SIG-M5 treated with dmso at 0.1 percent for 504 hours (cell line): Measurements from ENCODE around the gene RTL5.

Source experiments
- DNase-seq: peaks from one replicate; lab custom pipeline; 2025; ENCODE audit not compliant: unreplicated experiment; lab: John Stamatoyannopoulos, UW

The RTL5 gene

DNA sequence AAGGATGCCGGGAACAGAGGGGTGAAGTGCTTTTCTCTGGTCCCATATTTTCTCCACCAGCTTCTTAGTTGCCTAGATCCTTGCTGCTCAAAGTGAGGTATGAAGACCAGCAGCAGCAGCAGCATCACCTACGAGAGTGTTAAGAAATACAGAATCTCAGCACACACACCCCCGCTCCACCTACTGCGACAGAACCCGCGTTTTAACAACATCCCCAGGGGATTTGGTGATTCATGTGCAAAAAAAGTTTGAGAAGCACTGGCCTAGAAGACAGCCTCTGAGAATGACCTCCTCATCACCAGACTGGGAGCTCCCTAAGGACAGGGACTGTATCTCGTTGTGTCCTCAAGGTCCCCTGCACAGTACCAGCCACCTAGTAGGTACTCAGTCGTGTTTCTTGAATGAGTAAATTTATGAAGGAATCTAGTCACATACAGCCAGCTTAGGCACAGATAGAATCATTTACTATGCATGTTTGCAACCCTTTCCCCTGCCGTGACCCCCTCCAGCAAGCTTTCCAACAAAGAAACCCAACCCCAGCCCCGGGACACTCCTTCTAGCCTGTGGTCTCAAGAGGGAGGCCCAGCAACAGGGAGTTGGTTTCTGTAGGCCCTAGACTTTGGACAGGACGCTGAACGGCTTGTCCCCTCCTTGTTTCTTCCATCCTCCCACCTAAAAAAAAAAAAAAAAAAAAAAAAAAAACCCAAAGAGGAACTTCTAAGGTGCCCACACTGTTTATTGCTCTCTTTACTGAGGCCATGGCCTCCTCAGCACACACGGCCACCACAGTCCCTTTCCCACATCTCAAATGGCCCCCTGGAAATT is 21.5 kb downstream of the RTL5 start:
- DNase-seq: no peak

DNA sequence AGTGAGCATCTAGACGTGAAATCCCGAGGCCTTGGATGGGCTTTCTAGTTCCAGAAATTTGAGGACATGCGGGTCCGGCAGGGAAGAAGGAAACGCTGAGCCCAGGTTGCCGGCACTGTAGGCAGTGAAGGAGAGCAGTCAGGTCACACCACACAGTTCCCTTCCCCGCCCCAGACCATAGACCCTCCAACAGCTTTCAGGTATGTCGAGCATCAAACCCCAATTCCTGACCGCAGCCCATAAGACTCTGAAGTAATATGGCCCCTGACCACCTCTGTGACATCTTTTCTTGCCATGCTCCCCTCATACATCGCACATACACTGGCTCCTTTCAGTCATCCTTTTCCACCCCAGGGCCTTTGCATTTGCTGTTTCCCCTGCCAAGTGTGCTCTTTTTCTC is 23.0 kb downstream of the RTL5 start:
- DNase-seq: no peak

DNA sequence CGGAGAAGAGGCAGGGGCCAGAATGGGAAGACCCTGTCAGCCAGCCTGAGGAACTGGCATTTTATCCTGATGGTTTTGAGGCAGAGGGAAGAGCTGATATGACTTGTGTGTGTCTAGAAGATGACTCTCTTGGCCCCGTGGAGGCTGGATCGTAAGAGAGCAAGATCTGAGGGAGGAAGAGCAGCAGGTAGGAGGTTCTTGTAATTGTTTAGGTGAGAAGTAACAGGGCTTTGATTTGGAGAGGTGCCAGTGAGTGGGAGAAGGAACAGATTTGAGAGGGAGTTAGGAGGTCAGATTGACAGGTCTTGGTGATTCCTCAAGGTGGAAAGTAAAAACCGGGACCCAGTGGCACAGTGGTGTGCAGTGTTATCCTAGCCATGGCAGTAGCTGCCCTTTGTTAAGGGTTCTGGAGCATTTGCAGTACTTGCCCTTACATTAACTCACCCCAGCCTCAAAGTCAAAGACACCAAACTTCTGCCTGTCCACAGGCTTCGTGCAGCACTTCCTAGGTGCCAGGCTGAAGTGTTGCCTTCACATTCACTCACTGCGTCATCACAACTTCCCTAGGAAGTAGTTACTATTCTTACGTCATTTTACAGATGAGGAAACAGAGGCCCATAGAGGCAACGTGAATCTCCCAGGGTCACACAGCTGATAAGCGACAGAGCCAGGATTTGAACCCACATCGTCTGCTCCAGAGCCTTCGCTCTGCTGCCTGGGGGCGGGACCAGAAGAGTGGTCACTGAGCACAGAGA is 23.7 kb downstream of the RTL5 start:
- DNase-seq: peak; percentile 11

DNA sequence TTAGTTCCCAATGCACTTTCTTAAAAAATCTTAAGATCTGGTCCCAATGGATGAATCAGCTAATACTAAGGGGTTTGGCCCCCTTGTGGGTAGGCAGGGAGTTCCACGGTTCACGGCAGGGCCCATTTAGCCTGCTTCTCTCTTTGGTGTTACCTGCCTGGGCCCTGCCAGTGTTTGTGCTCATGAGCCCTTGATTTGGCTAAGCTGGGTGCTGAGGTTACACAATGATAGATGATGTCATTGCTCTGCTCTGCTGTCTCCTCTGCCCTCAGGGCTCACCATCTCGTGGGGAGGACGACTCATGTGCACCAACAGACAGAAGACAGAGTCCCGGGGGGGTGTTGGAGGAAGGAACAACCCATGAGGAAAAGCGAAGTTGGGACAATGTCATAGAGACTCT is 24.4 kb downstream of the RTL5 start:
- no peak for DNase-seq

DNA sequence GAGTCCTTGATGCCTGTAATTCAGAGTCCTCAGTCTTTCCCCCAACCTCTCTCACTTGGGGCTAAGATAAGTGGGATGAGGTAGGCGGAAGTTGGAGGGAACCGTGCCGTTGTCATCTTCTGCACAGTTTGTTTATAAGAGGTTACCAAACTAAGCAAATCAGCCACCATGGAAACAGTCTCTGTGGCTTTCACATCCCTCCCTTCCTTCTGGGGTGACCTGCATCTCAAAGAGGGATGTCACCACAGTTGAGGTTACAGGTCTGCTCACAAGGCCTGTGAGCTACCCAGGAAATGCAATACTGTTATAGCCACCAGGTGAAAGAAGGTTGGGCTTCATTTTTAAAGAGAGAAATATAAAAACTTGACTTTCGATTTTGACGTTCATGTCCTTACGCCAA is 26.3 kb downstream of the RTL5 start:
- no peak for DNase-seq

DNA sequence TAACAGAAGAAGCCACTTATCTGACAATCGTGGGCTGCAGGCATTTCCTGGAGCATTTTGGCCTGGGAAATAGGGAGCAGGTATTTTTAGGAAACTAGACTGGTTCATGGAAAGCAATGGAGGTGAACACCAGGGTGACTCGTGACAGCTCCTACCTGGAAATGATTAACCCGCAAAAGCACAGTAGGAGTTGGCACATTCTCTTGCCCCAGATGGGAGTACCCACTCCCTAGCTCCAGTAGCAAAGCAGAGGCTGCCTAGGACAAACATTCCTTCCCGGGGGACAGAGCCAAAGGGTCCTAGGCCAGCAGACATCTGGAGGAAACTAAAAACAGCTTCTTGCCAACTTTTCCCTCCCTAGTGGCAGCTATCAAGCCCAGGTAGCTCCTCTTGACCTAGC is 29.0 kb downstream of the RTL5 start:
- DNase-seq: no peak

DNA sequence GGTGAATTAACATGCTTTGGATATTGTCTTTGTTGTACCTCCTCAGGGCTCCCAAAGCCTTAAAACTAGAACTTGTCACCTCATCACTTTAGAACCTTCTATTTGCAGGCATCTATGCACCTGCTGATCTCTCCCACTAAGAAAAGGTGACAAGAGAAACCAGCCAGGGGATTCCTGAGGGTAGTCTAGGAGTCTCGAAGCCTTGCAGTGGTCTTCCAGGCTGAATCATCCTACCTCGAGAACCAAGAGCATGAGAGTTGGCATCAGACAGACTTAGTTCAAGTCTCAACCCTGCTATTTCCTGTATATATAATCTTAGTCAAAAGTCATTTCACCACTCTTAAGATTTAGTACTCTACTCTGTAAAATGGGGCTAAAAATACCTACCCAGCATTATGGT is 29.6 kb downstream of the RTL5 start:
- no peak for DNase-seq

DNA sequence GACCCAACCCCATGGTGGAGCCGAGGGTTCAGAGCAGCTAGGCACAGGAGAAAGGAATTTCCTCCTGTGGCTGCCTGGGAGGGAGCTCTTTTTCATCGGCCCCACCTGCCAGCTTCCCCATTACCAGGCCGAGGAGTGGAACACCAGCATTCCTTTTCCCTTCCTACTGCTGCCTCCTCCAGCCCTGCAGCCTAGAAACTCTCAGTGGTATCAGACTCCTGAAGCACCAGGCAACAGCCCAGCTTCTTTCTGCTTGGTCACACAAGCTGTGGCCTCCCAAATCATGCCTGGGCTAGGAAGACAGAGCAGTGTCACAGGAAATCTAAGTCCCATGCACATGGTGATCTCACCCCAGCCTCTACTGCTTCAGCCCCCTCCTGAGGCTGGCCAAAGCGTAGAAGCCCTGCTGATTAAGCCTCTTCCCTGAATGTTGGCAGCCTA is 30.1 kb downstream of the RTL5 start:
- no peak for DNase-seq

DNA sequence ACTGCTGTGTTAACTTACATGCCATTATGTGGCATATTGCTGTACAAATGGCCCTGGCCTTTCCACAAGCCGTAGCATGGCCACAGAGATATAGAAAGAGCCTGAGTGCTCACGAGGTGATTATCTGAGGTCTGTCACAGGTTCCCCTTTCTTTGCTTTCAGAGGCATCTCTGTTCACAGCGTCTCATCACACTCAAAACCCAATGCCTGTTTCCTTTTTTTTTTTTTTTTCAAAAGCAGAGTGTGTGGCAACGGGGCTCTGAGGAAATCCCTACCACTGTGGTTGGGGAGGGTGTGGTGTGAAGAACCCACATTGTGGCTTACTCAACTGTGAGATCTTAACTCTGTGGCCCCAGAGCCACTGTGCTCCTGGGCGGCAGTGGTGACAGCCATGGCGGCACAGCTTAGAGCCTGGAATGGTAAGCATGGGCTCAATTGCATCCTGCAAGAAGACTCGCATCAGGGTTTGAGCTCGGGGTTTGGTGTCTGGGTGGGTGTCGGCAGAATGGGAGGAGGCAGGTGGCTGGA is 30.8 kb downstream of the RTL5 start:
- peak; percentile 87 for DNase-seq

DNA sequence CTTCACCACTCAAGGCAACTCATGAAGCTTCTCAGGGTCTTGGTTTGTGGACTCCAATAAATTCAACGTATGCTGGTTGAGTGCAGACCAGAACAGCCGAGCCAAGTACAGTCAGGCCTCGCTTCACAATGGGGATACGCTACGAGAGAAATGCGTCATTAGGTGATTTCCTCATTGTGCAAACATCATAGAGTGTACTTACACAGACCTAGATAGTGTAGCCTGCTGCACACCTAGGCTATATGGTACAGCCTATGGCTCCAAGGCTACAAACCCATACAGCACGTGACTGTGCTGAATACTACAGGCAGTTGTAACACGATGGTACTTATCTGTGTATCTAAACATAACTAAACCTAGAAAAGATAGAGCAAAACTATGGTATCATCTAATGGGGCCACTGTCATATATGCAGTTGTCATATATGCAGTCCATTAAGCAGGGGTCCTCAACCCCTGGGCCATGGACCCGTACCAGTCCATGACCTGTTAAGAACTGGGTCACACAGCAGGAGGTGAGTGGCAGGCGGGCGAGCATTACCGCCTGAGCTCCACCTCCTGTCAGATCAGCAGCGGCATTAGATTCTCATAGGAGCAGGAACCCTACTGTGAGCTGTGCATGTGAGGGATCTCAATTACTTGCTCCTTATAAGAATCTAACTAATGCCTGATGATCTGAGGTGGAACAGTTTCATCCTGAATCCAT is 31.5 kb downstream of the RTL5 start:
- no peak for DNase-seq

DNA sequence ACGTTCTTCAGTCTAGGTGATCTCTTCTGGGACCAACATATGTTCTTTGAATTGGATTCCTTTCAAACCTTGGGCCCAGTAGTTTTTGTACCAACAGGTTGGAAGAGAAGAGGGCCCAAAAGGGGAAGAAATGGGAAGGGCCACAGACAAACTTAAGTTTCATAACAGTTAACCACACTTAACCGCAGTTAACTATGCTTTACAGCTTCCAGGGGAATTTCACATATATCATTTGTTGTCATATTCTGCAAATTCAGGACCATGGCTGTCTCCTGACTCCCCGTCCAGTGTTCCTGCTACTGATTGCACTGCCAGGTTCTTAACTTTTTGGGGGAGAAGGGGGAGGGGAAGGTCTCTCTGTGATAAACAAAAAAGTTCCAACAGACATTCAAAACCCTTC is 34.6 kb downstream of the RTL5 start:
- DNase-seq: peak; percentile 56

DNA sequence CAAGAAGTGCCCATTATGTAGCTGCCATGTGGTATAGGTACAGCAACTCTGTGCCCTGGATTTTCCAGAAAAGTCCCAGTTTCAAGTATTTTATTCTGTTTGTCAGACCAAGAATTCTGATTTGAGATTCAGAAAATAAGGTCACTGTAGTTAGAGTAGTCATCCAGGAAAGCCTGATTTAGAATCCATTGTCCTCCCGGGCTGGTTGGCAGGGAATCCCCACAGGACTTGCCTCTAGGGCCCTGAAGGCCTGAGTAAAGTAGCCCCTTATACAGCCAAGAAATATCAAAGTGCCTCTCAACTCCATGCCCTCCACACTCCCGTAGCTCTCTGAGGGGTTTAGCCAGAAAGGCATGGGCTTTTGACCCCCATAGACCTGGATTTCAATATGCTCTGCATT is 36.3 kb downstream of the RTL5 start:
- DNase-seq: no peak

DNA sequence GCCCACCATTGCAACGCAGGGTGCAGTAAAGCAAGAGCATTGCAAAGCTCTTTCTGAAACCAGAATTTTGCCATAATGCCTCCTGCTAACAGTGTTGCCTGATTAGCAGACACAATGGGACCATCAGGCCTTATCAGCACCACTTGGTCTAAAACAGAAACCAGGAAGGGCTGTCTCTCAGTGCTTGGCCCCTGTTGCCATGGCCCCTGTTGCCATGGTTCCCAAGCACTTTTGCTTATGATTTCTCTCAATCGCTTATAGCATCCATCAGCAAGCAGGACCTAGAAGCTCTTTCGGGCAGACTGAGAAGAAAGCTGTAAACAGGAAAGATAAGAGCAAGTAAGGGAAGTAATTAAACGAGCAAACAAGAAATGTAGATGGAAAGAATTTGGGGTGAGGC is 36.8 kb downstream of the RTL5 start:
- DNase-seq: peak; percentile 10

DNA sequence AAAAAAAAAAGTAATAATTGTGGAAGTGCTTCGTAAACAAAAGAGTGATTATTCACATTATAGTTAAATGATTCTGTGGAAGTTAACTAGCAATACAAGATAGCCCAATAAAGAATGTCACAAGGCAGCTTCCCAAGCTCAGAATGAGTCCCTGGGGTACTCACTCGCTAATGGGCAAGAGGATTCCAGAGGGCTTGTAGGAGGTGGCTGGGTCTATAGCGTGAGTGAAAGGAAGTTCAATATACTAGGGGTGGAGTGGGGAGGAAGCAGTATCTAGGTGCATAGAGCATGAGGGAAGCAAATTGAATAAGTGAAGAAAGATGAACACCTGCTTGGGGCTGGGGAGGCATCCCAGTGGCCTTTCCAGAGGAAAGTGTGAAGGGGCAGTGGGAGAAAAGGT is 42.5 kb downstream of the RTL5 start:
- DNase-seq: no peak

DNA sequence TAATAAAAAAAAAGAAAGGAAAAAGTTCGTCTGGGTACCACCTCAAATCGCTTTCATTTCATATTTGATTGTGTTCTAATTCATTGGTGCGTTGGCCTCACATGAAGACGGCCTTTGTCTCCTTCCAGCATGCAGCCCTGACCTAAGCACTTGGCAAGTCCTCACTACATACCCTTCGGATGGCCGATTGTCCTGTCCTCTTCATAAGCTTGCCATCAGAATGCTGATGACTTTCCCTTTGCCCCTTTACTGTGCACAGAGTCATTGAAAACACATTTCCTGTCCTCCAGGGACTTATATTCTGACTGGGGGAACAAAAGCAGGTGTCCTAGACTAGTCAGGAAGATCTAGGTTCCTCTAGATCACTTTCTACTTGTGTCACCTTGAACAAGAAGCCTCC is 43.0 kb downstream of the RTL5 start:
- no peak for DNase-seq

DNA sequence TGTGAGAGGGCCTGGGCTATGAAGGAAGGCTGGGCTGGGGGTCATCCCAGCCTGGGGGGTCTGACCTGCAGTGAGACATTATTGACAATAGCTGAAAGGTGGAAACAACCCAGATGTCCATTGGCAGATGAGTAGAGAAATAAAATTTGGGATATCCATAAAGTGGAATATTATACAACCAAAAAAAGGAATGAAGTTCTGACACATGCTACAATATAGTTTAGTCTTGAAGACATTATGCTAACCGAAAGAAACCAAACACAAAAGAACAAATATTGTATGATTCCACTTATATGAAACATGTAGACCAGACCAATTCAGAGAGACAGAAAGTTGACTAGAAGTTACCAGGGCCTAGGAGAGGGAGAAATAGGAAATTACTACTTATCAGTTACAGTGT is 44.7 kb downstream of the RTL5 start:
- DNase-seq: no peak

DNA sequence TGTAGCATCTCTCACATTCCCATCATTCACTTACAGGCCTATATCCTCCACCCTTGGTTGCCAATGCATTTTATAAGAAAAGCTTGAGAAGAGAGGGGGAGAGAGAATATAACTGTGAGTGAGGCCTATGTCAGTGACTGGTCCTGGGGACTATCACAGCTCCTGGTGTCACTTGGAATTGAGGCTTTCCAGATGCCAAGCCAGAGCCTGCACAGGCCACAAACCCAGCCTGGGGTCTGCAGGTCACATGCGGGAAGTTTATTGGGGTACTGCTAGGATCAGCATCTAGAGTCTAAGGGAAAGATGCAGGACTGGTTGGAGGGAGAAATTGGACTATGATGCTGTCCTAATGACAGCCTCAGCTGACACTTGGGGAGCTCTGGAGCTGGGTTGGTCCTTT is 47.6 kb downstream of the RTL5 start:
- no peak for DNase-seq

DNA sequence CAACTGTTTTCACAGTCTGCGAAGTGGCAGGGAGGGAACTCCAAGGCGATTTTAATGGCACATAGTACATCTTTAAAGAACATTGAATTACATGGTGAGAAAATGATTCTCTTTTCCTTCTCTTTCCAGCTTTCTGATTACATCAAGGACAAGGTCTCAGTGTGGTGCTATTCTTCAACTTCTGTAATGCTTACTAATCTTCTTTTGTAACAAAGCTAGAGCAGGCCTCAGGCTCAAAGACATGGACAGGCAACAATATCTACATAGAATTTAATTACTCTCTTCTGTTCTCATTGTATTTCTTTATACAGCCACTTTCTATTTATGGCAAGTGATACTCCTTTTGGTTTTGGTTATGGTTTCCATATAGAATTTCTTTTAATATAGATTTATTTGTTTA is 48.4 kb downstream of the RTL5 start:
- DNase-seq: no peak

DNA sequence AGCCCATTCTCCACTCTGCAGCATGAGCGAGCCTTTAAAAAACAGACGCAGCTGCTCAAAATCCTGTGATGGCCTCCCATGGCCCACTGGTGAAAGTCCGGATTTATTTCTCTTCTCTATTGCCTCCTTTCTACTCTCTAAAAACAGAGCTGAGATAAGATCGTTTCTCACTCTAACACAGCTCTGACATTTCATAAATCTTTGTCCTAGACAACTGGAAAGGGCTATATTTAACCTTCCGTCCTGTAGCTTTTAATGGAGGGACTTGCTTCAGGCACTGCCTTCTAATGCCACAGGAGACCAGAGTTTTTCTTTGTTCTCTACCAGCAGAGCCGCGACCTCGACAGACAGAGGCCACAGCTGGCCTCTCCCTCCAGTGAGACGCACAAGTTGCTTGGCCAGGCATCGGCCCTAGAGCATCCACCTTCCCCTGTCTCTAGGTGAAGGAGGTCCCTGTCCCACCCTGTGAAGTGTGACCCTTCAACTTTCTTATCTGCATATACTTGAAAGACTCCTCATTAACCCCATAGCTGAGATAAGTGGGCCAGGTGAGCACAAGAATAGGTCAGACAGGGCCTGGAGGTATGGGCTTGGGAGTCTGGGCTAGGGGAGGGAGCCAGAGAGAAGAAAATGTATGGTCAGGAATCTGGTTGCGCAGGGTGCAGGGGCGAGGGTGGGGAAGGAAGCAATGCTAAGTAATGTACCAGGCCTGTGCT is 50.0 kb downstream of the RTL5 start:
- DNase-seq: no peak

DNA sequence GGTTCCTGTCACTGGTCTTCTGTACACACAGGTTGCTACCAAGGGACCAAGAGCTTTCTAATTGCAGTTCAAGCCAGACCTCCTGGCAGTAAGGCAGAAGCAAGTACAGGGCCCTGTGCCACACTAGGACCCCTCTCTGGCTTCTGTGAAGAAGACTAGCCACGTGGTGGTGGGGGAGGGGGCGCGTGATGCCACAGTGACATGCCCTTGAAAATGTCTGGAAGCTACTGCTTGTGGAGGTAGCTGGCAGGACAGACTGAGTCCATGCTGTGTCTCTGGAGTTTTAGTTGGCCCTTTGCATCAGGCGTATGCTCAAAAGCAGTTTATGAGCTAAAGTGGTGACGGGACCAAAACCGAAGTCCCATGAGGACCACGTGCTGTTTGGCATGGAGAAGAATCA is 50.9 kb downstream of the RTL5 start:
- no peak for DNase-seq

DNA sequence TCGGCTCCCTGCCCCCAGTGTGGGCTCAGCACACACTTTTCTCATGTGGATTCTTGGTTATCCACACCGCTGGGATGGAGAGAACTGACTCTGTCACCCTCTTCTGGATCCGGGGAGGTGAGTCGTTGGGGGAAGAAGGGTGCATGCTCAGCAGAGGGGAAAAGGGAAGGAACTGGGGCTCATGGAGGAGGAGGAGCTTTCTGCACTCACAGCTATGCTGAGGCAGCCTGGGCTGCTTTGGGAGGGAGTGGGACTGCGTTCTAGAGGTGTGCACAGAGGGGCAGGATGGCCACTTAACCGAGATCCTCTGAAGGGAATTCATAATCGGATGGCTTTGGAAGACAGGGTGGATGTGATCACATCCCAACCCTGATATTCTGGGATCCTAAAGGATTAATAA is 51.6 kb downstream of the RTL5 start:
- no peak for DNase-seq
